ENCODE results near the gene LUZP2. TPM values are rescaled to one million over a fixed set of nuclear protein-coding genes. Genes with fewer than 3 reads are reported as not detected.

Gene LUZP2
- total and polyA plus RNA-seq, 2 of the 8 experiments (the other 6 are each of a cell fraction or from before 2014, with no cell fraction given): 0.79 to 1.5 TPM

GRCh38 chr11:24828938-24829605, 332.2 kb downstream of the LUZP2 start:
- no peak overlapping the region for H2BK20ac ChIP-seq (ENCODE audit: low read length)
- FAIRE-seq: no peak
- no peak overlapping the region for H3K18ac ChIP-seq (ENCODE audit: extremely low read depth, low read length)
- DNase-seq (ENCODE audit: low read depth in 1 of 2, low spot score in 2 of 2): no peak
- no peak overlapping the region for H2BK5ac ChIP-seq (ENCODE audit: low read depth, low read length)
- H3K4ac ChIP-seq (replicated peaks; ENCODE audit: insufficient read length, low read depth, low read length): no peak overlapping the region
- H2BK120ac ChIP-seq (replicated peaks; ENCODE audit: low read depth, low read length): no peak overlapping the region
- peak overlapping the region in 1 of 2 experiments; percentile 26; a peak in 1 of 4 replicates for H3K4me2 ChIP-seq (ENCODE audit: insufficient read depth in 1 of 2, low read depth in 2 of 2, low read length in 2 of 2)
- H3K27ac ChIP-seq (ENCODE audit: low read depth, low read length): no peak overlapping the region
- no peak overlapping the region for H2AK5ac ChIP-seq (ENCODE audit: low read depth, low read length)
- H3K23ac ChIP-seq (ENCODE audit: insufficient read length): no peak overlapping the region
- H3K14ac ChIP-seq (ENCODE audit: insufficient read length): no peak overlapping the region
- H3K36me3 ChIP-seq (ENCODE audit: control insufficient read depth in 2 of 4, insufficient read depth in 4 of 4, low read length in 3 of 4): no peaks in the 10 kb centered on the region
- 58% methylated on average over 2 of the region's 2 CpGs; no CpG with 5 or more reads in 1 of the 2 experiments for WGBS, 2 experiments (ENCODE audit: extremely low coverage in 1 of 2, insufficient coverage in 1 of 2, insufficient read length in 1 of 2, insufficient replicate concordance in 2 of 2, low coverage in 1 of 2, low lambda C conversion rate in 2 of 2, missing lambda C conversion rate in 1 of 2)
- H2BK12ac ChIP-seq (ENCODE audit: low read depth, low read length): no peak overlapping the region
- no peak overlapping the region for H4K8ac ChIP-seq (ENCODE audit: extremely low read depth, insufficient read depth, low read length)
- H4K91ac ChIP-seq (replicated peaks; ENCODE audit: insufficient read length, low read length): peak overlapping the region; percentile 25
- no peak overlapping the region for H3K56ac ChIP-seq (replicated peaks; ENCODE audit: insufficient read length, low read depth, low read length)
- no peaks in the 10 kb centered on the region for H4K20me1 ChIP-seq (replicated peaks in 1 of 2; ENCODE audit: control insufficient read depth in 1 of 2, insufficient read depth in 2 of 2, low read length in 2 of 2)
- no peaks in the 10 kb centered on the region for H3K23me2 ChIP-seq (ENCODE audit: low read depth, low read length)
- H2BK15ac ChIP-seq (ENCODE audit: low read length): no peak overlapping the region
- H3K4me3 ChIP-seq (ENCODE audit: extremely low read depth in 1 of 4, insufficient read depth in 2 of 4, low read depth in 3 of 4, low read length in 4 of 4): no peak overlapping the region
- H3K9ac ChIP-seq (replicated peaks in 1 of 4; ENCODE audit: extremely low read depth in 1 of 4, low read depth in 3 of 4, low read length in 3 of 4): no peak overlapping the region
- ChIA-PET POLR2A (ENCODE audit: partially characterized antibody) (interaction anchor here (0.6 kb wide), 1 partner anchor 868 kb away, joined by 3 read pairs; no protein-coding TSS in a partner anchor), CTCF (ENCODE audit: partially characterized antibody) (interaction anchor here (0.5 to 0.9 kb wide), 3 partner anchors 47 to 1738 kb away, joined by 3 read pairs; no protein-coding TSS in a partner anchor)
- no peaks in the 10 kb centered on the region for H3K27me3 ChIP-seq (replicated peaks in 1 of 4; ENCODE audit: control insufficient read depth in 3 of 4, extremely low read depth in 1 of 4, insufficient read depth in 3 of 4, low read length in 3 of 4)
- TF ChIP-seq POLR2A (IDR thresholded peaks at IDR 0.05; ENCODE audit: control extremely low read depth in 1 of 2, low read depth in 2 of 2, low read length in 2 of 2): no peak
- TF ChIP-seq SUZ12 (IDR thresholded peaks at IDR 0.05; ENCODE audit: low read length): no peak
- no peak for TF ChIP-seq CBX5 (IDR thresholded peaks at IDR 0.05; ENCODE audit: low read depth, low read length)
- no peak for TF ChIP-seq EZH2 (IDR thresholded peaks at IDR 0.05; ENCODE audit: low read depth, low read length, severe bottlenecking)
- TF ChIP-seq SRF (IDR thresholded peaks at IDR 0.05; ENCODE audit: low read depth, low read length): no peak
- TF ChIP-seq RAD21 (IDR thresholded peaks at IDR 0.05 in 1 of 2, conservative IDR thresholded peaks at IDR 0.05 in 1 of 2; ENCODE audit: low read depth in 2 of 2, low read length in 2 of 2): no peak
- TF ChIP-seq JUN (IDR thresholded peaks at IDR 0.05; ENCODE audit: low read depth, low read length): no peak
- TF ChIP-seq CHD1 (IDR thresholded peaks at IDR 0.05; ENCODE audit: low read depth, low read length): no peak
- no peak for TF ChIP-seq BRCA1 (IDR thresholded peaks at IDR 0.05; ENCODE audit: low read depth, low read length)
- H3K9me3 ChIP-seq (ENCODE audit: insufficient read depth in 2 of 2, low read depth in 1 of 2, low read length in 1 of 2): no peaks in the 10 kb centered on the region
- H3K79me2 ChIP-seq (ENCODE audit: control insufficient read depth in 1 of 2, insufficient read depth in 2 of 2, low read length in 2 of 2): no peaks in the 10 kb centered on the region
- H3K79me1 ChIP-seq (ENCODE audit: low read depth, low read length): no peaks in the 10 kb centered on the region
- peaks cover 0 to 4% (median 2%) of the 10 kb centered on the region in 4 experiments; a peak in 2 of 7 replicates for H3K4me1 ChIP-seq (replicated peaks in 1 of 4; ENCODE audit: control insufficient read depth in 3 of 4, insufficient read depth in 4 of 4, low read length in 3 of 4)
- H2AFZ ChIP-seq (ENCODE audit: low read length): 0 out of 2 replicates have a peak overlapping the region, but pooled peaks have one; percentile 7
- no peak overlapping the region for H4K5ac ChIP-seq (ENCODE audit: insufficient read length, low read depth, low read length)

Data from H1 (cell line).